Activated CD4-positive, alpha-beta T cell treated with anti-CD3 and anti-CD28 coated beads for 48 hours (primary cell): ENCODE data around the gene ATN1.

ENCODE experiments used
- DNase-seq: peaks from one replicate; pipeline ENCODE4 v3.0.0-alpha.2; 2020

ATN1 gene

DNA sequence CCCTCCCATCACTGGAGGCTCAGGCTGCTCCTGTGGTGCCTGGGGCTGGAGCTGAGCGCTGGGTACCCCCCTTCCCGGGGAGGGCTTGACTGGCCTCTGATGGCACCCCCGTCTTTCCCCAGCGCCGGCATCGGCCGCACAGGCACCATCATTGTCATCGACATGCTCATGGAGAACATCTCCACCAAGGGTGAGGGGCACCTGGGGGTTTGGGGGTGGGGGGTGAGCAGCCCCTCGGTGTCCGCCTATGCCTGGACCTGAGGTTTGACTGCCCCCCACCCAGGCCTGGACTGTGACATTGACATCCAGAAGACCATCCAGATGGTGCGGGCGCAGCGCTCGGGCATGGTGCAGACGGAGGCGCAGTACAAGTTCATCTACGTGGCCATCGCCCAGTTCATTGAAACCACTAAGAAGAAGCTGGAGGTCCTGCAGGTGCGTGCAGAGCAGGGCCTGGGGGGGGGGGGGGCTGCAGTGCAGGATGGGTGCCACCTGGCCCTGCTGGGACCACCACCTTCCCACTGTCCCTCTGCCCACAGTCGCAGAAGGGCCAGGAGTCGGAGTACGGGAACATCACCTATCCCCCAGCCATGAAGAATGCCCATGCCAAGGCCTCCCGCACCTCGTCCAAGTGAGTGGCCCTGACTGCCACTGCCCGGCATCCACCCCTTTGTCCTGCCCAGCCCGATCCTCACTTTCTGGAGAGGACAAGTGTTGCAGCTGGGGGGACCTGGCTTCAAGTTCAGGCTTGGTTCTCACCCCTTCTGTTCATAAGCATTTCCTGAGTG, 32.2 kb downstream of the ATN1 start:
- DNase-seq: no peak

DNA sequence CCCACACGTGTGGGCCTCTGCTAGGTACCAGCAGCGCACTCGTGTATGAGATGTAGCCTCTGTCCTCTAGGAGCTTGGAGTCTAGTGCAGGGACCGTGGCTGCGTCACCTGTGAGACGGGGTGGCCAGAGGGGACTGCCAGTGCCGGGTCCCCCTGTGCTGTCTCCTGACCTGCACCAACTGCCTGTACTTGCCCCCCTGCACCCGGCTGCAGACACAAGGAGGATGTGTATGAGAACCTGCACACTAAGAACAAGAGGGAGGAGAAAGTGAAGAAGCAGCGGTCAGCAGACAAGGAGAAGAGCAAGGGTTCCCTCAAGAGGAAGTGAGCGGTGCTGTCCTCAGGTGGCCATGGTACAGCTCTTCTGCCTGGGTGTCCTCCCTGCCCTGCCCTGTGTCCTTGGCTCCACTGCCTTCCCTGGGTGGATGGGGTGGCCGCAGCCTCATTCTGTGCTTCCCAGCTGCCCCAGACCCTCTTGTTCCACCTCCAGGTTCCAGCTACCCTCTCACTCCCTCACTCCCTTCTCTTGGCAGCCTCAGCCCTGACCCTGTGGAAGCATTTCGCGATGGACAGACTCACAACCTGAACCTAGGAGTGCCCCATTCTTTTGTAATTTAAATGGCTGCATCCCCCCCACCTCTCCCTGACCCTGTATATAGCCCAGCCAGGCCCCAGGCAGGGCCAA, 33.0 kb downstream of the ATN1 start:
- peak; percentile 43 for DNase-seq

DNA sequence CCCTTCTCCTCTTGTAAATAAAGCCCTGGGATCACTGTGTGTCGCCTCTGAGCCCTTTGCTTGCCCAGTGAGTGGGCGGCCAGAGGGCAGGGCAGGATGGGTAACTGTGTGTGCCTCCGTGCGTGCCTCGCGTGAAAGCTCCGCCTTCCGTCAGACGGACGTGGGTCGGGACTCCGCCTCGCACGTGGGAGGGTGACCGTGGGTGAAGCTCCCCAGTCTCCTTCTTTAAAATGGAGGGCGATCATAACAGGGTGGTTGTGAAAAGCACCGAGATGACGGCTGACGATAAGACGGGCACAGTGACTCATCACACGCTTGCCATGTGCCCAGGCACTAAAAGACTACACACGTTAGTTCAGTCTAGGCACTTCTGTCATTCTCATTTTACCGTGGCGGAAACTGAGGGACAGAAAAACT, 33.5 kb downstream of the ATN1 start:
- DNase-seq: peak; percentile 95

DNA sequence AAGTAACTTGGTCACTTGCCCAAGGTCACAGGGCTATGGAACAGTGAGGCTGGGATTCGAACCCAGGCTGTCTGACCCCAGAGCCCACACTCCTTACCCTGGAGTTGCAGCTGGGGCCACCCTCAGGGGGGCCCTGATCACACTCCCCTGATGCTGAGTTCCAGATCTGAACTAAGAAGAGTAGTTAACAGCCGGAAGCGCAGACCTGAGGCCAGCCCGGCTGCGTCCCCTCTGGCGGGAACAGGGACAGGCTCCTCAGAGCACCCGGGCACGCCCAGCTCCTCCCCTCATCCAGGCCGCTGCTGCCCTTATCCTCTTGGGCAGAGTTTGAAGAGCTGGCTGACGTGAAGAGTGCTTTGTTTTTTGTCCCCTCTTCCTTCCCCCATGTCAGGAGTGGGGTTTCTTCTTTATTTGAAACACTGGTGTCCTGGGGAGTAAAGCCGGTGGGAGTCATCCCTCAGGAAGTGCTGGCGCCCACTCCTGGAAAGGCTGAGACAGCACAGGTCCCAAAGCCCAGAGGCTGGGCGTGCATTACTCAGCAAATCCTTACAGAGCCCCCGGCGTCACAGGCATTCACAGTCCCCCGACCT, 34.0 kb downstream of the ATN1 start:
- DNase-seq: peak; percentile 77

DNA sequence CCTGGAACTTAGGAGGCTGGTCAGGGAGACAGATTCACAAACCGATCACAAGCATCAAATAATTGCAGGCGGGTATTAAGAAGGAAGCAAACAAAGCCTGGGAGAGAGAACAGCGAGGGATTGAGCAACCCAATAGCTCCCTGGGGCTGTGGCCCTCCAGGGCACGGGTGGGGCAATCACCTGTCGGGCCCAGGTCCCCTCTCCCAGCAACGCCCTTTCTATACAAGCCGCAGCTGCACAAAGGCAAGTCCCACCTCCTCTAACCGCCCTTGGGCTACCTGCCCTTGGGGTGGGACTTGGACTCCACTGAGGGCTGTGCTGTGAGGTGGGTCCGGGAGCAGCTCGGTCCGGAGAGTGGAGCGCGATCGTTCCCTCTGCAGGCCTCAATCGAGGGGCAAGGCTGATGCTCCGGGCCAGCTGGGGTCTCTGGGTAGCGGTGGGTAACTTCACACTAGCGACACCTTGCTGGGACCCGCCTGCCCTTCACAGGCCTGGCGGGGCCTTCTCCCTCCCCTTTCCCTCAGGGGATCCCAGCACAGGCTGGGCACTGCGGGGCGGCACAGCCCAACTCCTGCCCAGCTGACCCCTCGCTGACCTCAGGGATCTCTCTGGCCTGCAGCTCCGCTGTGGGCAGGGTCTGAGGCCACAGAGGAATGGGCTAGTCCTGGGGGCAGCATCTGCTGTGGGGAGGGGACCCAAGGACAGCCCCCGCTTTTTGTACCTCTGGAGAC, 34.7 kb downstream of the ATN1 start:
- no peak for DNase-seq

DNA sequence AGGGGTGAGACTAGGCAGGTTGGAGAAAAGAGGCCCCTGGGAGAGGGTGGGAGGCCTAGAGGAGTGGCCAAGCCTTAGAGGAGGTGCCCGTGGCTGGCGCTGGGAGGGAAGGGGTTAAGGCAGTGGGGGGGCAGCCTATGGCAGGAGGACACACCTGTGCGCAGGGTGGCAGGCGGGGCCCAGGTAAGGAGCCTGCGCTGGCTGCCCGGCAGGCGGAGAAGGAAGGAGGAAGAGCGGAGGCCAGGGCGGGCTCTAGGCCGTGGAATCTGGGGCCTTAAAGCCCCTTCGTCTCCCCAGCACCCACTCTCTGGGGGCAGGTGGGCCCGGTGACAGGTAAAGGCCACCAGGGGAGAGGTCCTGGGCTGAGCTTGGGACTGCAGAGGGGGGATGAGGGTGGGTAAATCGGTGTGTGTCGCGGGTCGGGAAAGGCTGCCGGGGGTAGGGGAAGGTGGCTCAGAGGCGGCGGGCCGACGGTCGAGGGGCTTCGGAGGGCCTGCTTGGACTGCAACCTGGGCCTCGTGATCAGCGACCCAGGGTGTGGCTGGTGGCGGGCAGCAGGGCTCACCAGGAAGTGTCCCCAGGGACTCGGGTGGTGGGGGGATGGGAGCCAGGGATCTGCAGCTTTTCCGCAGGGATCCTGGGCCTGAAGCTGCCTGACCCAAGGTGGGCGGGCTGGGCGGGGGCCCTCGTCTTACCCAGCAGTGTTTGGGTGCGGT, 35.4 kb downstream of the ATN1 start:
- DNase-seq: no peak

DNA sequence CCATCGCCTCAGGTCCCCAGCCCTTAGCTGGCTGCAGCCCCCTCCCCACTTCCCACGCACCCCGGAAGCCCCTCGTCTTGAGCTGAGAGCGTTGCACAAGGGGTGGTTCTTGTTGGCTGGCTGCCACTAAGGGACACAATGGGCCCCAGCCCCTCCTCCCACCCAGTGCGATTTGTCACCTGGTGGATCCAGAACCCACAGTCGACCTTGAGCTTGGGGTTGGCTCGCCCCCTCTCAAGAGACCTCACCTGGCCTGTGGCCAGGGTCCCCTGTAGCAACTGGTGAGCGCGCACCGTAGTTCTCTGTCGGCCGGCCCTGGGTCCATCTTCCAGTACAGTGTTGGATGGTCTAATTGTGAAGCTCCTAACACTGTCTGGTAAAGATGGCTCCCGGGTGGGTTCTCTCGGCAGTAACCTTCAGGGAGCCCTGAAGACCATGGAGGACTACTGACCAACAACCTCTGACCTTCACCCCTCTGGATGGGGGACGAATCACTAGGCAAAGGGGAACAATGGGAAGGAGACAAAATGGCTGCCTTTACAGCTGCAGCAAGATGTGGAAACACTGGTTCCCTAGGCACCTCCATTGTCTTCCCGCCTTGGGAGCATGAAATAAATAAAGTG, 36.1 kb downstream of the ATN1 start:
- no peak for DNase-seq

DNA sequence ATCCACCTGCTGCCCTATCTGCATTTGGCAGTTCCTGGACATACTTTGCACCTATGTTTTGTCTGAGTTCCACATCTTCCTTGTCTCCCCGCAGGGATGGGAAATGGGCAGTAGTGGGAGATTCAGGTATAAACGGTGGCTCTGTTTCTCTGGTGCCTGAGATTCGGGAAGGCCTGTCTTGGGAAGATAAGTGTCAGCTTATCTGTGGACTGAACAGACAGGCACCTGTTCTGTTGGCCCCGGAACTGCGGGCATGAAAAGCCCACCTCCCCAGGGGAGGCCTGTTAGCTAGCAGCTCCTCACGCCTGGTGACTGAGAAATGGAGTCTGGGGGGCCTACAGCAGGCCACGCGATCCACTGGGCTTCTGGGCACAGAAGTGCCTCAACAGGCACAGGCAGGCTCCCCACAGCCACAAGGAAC, 36.9 kb downstream of the ATN1 start:
- no peak for DNase-seq

DNA sequence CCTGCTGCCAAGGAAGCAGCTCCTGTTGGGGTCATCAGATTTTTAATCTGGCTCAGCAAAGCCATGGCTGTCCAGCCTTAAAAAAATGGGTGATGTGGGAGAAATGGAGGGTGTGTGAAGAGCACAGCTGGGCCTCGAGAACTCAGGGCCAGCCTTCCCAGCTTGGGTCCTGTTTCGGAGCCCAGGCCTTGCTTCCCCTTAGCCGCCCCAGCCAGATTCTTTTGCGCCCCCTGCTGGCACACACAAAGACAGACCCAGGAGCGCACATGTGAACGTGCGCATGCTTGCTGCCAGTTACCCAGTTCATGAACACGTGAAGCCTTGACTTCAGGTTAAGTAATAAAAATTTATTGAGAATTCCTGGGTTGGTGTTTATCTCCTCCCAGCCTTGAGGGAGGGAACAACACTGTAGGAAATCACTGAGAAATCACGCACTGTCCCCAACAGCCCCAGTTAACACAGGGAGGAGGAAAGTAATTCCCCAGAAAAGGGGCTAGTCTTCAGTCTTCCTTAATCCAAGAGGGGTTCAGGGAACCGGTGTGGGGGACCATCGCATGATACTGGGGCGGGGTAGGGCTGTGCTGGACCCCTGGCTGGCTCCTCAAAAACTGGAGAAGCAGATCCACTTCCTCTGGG, 37.4 kb downstream of the ATN1 start:
- DNase-seq: peak; percentile 92

DNA sequence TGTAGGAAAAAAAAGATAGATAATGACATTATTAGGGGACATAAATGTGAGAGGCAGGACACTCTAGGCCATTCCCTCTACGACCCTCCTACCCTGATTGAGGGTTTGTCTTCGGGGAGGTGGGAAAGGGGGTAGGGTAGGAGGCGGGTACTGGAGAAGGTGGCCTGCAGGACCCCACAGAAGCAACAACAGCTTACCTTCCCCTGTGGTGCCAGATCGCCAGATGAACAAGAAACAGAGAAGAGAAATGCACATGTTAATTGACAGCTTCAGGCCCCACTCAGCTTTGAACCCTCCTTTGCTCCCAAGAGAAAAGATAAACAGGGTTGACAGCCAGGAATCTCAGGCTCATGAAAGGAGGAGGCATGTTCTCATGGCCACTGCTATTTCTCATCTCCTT, 38.0 kb downstream of the ATN1 start:
- no peak for DNase-seq

DNA sequence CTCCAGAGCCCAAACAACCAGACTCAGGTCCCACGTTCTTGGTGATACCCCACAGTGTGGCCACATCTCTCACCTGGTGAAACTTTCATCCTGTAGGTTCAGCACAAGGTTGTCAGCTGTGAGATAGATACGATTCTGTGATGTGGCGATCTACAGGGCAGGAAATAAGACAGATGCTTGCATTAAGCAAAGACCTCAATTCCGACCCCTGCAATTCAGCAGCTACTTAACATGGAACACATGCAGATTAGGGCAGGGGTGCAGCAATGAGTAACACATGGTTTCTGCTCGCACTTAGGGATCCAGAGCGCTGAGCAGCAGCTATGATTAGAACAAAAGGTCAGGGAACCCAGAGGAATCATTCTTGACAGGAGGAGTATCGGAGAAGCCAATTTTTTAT, 38.6 kb downstream of the ATN1 start:
- no peak for DNase-seq

DNA sequence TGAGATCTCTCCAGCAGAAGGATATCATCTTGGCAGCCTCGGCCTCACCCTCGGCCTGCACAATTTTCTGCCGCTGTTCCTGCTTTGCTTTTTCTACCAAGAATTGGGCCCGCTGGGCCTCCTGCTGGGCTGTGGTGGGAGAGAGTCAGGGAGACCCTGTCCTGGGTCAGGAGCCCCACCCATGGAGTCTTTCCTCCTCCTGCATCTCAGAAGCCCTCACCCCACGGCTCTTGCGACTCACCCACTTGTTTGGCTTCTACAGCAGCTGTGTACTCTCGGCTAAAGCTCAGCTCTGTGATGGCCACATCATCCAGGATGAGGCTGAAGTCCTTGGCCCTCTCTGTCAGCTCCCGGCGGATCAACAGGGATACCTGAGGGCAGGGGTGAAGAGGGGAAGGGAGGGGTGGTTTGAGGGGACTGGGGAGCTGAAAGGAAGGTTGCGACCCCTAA, 39.9 kb downstream of the ATN1 start:
- peak; percentile 2 for DNase-seq

DNA sequence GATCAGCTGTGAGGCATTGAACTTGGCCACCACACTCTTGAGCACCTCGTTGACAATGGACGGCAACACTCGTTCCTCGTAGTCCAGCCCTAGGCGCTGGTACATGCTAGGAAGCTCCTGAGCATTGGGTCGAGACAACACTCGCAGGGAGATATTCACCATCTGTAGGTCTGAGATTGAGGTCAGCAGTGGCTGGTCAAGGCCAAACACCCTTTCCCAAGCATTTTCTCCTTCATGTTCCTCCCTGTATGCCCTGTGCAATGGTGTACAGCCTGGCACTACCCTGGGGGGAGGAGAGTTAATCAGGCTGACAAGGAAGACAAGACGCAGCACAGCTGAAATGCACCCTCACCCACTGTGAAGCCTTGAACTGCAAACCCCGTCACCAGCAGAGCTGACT, 40.7 kb downstream of the ATN1 start:
- DNase-seq: peak; percentile 3

DNA sequence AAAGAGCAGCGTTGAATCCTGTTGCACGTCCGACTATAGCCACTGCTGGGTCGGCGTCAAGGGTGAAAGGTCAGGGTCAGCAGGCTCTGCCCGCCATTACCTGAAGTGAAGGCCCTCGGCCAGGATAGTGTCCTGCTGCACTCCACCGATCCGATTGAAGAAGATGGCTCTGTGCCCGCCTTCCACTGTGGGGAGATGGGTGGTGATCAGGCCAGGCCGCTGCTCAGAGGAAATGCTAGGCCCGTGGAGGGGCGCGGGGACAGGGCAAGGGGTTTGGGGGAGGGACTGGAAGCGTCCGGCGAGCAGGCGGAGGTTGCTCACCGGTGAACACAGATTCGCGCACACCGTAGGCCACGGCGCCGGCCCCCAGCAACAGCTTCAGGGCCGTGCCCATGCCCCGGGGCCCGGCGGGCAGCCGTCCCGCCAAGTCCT, 42.4 kb downstream of the ATN1 start:
- DNase-seq: peak; percentile 38

DNA sequence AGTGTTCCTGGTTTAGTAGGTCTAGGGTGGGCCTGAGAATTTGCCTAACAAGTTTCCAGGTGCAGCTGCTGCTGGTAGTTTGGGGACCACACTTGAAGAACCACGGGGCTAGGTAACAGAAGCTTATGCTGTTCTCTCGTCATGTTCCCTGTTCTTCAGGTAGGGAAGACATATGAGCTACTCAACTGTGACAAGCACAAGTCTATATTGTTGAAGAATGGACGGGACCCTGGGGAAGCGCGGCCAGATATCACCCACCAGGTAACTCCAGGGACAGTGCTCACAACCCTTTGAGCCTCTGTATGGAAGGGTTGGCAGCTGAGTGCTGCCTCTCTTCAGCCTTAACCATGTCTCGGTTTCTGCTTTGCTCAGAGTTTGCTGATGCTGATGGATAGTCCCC, 46.4 kb downstream of the ATN1 start:
- no peak for DNase-seq

DNA sequence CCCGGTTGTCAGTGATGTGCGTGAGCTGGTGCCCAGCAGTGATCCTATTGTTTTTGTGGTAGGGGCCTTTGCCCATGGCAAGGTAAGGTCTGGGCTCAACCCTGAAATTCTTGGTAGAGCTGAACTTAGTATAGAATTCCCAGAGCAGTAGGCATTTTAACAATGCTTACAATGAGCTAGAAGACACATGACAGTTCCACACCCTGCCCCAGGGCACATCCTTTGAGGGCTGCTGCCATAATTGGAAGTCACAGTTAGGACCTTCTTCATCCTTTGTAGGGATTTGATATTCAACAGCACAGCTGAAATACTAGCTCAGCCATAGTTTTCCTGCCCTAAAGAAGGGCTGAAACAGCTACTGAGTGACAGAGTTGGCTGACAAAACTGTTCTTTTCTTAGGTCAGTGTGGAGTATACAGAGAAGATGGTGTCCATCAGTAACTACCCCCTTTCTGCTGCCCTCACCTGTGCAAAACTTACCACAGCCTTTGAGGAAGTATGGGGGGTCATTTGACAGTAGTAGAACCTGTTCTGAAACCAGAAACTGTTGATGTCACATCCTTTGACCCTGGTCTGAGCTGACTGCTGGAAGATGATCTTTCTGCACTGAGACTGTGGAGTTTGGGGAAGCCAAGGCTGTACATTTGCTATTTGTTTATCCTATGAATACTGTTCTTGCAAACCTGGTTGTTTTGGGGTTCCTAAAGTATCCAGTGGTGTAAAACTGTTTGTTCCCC, 47.7 kb downstream of the ATN1 start:
- no peak for DNase-seq

DNA sequence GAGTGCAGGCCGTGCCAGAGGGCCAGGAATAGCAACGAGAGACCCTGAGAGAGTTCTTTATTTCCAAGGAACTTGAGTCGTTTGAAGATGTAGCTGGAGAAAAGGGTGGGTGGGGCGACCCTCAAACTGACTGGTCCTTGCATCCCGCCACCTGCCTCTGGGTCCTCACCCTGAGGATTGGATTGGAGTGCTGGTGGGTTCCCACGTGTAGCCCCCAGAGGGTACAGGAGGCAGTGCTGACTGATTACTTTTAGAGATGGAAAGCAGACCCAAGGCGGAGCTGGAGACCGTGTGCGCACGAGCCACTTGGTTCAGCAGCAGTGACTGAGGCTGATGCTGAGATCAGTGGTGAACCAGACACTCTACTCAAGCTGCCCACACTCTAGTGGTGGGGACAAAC, 49.9 kb downstream of the ATN1 start:
- DNase-seq: no peak

DNA sequence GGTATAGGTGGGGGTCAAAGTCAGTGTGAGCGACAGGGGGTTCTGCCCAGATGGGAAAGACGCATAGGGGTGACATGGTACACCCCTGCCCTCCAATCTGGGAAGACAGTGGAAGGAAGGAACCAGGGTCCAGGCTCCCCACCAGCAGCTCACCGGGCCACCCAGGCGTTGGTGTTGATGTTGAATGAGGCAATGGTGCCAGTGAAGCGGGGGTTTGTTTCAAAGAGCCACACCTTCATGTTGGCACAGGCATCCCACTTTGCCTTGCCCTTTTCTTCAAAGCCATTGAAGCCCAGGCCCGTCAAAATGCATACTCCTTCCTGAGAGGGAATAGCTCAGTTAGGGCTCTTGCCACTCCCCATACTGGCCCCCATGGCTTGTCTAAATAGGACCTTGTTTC, 50.4 kb downstream of the ATN1 start:
- no peak for DNase-seq

DNA sequence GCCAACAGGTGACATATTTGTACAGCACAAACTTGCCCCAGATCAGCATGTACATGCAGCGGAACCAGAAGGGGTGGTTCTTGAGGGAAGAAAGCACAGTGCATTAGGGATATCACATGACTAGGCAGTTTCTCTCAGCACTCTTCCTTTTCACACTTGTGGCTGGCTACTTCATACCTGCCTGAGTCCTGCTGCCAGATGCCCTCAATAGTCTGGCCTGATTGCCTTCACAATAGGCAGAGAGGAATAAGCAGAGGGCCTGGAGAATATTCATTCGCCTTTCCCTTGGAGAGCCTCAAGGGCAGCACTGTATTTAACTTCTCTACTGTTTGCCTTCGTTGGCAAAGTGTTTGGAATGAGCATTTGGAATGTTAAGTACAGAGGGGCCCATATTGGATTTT, 50.9 kb downstream of the ATN1 start:
- no peak for DNase-seq

DNA sequence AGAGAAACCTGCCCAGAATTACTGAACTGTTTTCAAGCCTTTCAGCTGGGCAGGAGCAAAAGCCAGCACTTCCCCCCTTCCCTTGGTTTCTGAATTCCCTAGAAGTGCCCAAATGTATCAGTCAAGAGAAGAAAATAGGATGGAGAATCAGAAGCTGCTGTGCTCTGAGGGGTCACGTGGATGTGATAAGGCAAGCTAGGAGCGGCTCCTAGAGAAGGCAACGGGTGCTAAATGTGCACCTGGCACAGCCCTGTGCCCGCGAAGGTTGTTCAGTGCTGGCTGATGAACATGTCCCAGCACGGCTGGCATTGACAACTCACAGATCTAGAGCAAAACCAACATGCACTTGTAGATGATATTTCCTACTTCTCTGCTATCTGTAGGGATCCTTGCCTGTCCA, 51.3 kb downstream of the ATN1 start:
- DNase-seq: no peak

DNA sequence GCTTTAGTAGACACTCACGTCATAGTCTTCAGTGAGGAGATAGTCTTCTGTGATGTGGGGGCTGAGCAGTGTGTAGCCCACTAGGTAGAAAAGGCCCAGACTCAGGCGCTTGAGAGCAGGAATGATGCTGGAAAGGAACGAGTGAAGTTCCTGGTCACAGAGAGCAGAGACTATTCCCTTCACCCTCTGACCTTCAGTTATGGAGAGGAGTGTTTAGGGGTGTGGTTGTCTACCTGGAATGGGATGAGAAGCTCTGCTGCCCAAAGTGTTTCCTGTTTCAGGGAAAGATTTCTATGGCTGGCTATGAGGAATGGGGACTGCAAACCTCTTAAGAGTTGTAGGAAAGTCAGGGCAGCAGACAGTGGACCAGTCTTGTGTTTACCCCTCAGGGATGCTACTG, 51.7 kb downstream of the ATN1 start:
- no peak for DNase-seq
